Right ventricle myocardium inferior (tissue), 1 donor: Measurements from ENCODE around the gene OR2T4. TPM values are rescaled to one million over a fixed set of nuclear protein-coding genes. Genes with fewer than 3 reads are reported as not detected.

Source experiments
- total RNA-seq: library from RNA; stranded (reverse); fragmentation: NEBNext Ultra II Directional; extraction: Animal tissue kit (Norgen Biotek cat#: 25700); gene quantifications from one replicate; pipeline ENCODE4 v1.2.1, GENCODE V29; 2021
- donor health status: DM: no; HTN: yes; CAD: no; lungs with severe emphysema.

The OR2T4 gene
- total RNA-seq, 1 donor from 2014 or later, result not detected

Other genes with a start within 250 kb of the OR2T4 start
- gene OR2M5, start 216.5 kb upstream of the OR2T4 start, total RNA-seq, result not detected
- gene OR2M2, start 186.8 kb upstream of the OR2T4 start, total RNA-seq, result not detected
- gene OR2M3, start 164.4 kb upstream of the OR2T4 start, total RNA-seq, result not detected
- not detected for gene OR2M4, start 130.2 kb upstream of the OR2T4 start, total RNA-seq
- gene OR2T33, start 83.7 kb upstream of the OR2T4 start, total RNA-seq, result not detected
- not detected for gene OR2T12, start 58.2 kb upstream of the OR2T4 start, total RNA-seq
- not detected for gene OR2M7, start 37.1 kb upstream of the OR2T4 start, total RNA-seq
- gene OR14C36, start 12.9 kb upstream of the OR2T4 start, total RNA-seq, result not detected
- not detected for gene OR2T6, start 14.1 kb downstream of the OR2T4 start, total RNA-seq
- not detected for gene OR2T1, start 41.4 kb downstream of the OR2T4 start, total RNA-seq
- not detected for gene OR2T2, start 84.0 kb downstream of the OR2T4 start, total RNA-seq
- not detected for gene OR2T3, start 111.7 kb downstream of the OR2T4 start, total RNA-seq
- gene OR2T5, start 126.9 kb downstream of the OR2T4 start, total RNA-seq, result not detected
- not detected for gene OR2G6, start 146.4 kb downstream of the OR2T4 start, total RNA-seq
- not detected for gene OR2T29, start 201.1 kb downstream of the OR2T4 start, total RNA-seq
- not detected for gene OR2T34, start 213.1 kb downstream of the OR2T4 start, total RNA-seq
- not detected for gene OR2T10, start 236.0 kb downstream of the OR2T4 start, total RNA-seq